ENCODE results near the gene CYBC1. TPM values are rescaled to one million over a fixed set of nuclear protein-coding genes. Genes with fewer than 3 reads are reported as not detected.

Gene CYBC1
- total RNA-seq, 2 experiments from 2014 or later = 60.2 to 62.4 TPM

DNA sequence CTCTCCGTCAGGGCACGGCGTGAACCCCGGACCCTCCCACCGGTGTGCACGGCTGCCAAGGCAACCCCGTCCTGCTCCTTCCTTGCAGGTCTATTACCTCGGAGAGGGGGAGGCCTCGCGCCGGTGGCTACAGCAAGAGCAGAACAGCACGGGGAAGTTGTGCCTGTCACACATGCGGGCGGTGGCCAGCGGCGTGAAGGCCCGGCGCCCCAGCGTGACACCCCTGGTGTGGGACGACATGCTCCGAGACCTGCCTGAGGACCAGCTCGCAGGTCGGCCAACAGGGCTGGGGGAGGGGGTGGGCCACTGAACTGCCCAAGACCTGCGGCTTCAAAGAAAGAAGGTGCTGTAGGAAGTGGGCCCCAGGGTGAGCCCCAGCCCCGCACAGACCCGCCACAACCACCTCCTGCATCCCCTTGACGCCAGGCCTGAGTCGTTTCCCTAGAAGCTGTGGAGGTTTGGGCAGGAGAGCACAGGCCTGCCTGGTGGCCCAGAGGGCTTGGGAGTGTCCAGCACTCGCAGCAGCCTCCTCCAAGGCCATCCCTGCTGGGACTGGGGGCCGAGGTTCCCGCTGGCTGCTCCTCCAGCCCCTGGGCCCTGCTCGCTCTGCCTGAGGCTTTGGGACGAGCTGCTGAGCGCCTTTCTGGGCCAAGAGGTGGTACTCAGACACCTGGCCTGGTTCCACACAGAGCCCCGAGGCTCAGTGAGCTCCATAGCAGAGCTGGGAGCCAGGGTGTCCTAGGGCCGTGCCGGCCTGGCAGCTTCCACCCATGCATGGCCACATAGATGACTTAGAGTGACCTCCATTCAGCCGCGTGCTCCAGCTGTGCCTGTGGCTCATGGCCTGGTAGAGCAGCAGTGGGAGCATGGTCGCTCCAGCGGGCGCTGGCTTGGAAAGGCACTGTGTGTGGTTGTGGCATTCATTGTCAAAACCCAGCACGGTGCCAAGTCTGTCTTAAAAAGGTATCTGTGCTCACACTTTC is 14.7 kb downstream of the CYBC1 start:
- no peak overlapping the region for H3K27ac Mint-ChIP-seq
- Histone ChIP-seq H3K27me3 (ENCODE audit: control insufficient read depth in 1 of 2, insufficient read depth in 2 of 2, low read length in 2 of 2) (no peaks in the 10 kb centered on the region), H3K4me3 (ENCODE audit: low read length) (no peak overlapping the region), H3K9me3 (ENCODE audit: control insufficient read depth in 1 of 2, insufficient read depth in 1 of 2, low read length in 2 of 2) (no peaks in the 10 kb centered on the region), H3K36me3 (ENCODE audit: insufficient read depth, low read length) (peaks cover 14% of the 10 kb centered on the region), H3K4me1 (ENCODE audit: insufficient read depth, low read length) (peaks cover 22% of the 10 kb centered on the region), H3K27ac (ENCODE audit: low read depth in 1 of 2, low read length in 2 of 2) (peak overlapping the region in 1 of 2 donors; percentile 29)
- intact Hi-C loops (cut with DNase I, micrococcal nuclease) = no loop called here
- CTCF ChIA-PET = no interaction called here
- H3K4me3 Mint-ChIP-seq = no peak overlapping the region
- peaks cover 8% of the 10 kb centered on the region for H3K4me1 Mint-ChIP-seq (ENCODE audit: low read depth)
- H3K27me3 Mint-ChIP-seq = no peaks in the 10 kb centered on the region
- H3K9me3 Mint-ChIP-seq = no peaks in the 10 kb centered on the region
- H3K36me3 Mint-ChIP-seq (ENCODE audit: low read depth) = peaks cover 13% of the 10 kb centered on the region
- DNase-seq = peak in 1 of 14 experiments; percentile 12
- POLR2A ChIA-PET = no interaction called here
- no peak for ATAC-seq (ENCODE audit: poor library complexity)
- TF ChIP-seq, protein P1, sequence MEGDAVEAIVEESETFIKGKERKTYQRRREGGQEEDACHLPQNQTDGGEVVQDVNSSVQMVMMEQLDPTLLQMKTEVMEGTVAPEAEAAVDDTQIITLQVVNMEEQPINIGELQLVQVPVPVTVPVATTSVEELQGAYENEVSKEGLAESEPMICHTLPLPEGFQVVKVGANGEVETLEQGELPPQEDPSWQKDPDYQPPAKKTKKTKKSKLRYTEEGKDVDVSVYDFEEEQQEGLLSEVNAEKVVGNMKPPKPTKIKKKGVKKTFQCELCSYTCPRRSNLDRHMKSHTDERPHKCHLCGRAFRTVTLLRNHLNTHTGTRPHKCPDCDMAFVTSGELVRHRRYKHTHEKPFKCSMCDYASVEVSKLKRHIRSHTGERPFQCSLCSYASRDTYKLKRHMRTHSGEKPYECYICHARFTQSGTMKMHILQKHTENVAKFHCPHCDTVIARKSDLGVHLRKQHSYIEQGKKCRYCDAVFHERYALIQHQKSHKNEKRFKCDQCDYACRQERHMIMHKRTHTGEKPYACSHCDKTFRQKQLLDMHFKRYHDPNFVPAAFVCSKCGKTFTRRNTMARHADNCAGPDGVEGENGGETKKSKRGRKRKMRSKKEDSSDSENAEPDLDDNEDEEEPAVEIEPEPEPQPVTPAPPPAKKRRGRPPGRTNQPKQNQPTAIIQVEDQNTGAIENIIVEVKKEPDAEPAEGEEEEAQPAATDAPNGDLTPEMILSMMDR (IDR thresholded peaks at IDR 0.05) = no peak

DNA sequence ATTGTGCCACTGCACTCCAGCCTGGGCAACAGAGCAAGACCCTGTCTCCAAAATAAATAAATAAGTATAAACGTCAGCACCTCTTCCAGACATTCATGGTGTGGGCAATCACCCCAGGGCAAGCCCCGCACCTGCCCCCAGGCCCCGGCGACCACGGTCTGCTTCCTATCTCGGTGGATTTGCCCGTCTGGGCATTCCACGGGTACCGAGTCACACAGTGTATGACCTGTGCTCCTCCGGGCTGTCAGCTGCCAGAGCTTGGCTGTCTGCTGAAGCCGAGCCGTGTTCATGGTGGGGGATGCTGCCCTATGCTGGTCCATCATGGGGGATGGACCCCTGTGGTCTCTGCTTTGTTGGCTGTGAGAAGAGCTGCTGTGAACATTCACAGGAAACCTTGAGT is 15.4 kb downstream of the CYBC1 start:
- Histone ChIP-seq H3K9me3 (ENCODE audit: control insufficient read depth in 1 of 2, insufficient read depth in 1 of 2, low read length in 2 of 2) (no peaks in the 10 kb centered on the region), H3K4me3 (ENCODE audit: low read length) (no peak overlapping the region), H3K27ac (ENCODE audit: low read depth in 1 of 2, low read length in 2 of 2) (peak overlapping the region in 1 of 2 donors; percentile 29), H3K27me3 (ENCODE audit: control insufficient read depth in 1 of 2, insufficient read depth in 2 of 2, low read length in 2 of 2) (no peaks in the 10 kb centered on the region), H3K4me1 (ENCODE audit: insufficient read depth, low read length) (peaks cover 22% of the 10 kb centered on the region), H3K36me3 (ENCODE audit: insufficient read depth, low read length) (peaks cover 15% of the 10 kb centered on the region)
- TF ChIP-seq, protein P1 (IDR thresholded peaks at IDR 0.05) = no peak
- CTCF ChIA-PET = no interaction called here
- Mint-ChIP-seq H3K4me1 (ENCODE audit: low read depth) (peaks cover 10% of the 10 kb centered on the region), H3K4me3 (no peak overlapping the region), H3K27ac (no peak overlapping the region), H3K27me3 (no peaks in the 10 kb centered on the region), H3K36me3 (ENCODE audit: low read depth) (peaks cover 13% of the 10 kb centered on the region), H3K9me3 (no peaks in the 10 kb centered on the region)
- intact Hi-C loops (cut with DNase I, micrococcal nuclease) = no loop called here
- DNase-seq (peak in 1 of 14 experiments; percentile 19), ATAC-seq (ENCODE audit: poor library complexity) (no peak)
- POLR2A ChIA-PET = no interaction called here

DNA sequence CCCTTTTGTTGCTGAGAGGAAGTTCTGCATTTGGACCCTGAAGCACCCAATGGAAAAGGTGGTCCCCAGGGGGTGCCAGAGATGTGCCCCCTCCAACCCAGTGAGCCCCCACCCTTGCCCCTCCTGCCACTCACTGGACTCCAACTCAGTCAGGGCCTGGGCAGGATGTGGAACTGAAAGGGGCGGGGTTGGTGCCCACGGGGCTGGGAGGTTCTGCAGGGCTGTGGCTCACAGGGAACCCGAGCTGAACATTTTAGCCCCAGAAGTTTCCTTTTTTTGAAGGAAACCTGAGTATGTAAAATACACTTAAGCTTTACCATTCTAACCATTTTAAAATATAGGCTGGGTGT is 16.4 kb downstream of the CYBC1 start:
- no peak overlapping the region for H3K4me3 ChIP-seq (ENCODE audit: low read length)
- Mint-ChIP-seq H3K4me3 (no peak overlapping the region), H3K4me1 (ENCODE audit: low read depth) (peaks cover 19% of the 10 kb centered on the region), H3K9me3 (no peaks in the 10 kb centered on the region), H3K27me3 (no peaks in the 10 kb centered on the region), H3K36me3 (ENCODE audit: low read depth) (peaks cover 18% of the 10 kb centered on the region), H3K27ac (no peak overlapping the region)
- TF ChIP-seq, protein P1 (IDR thresholded peaks at IDR 0.05) = no peak
- ATAC-seq (ENCODE audit: poor library complexity) (peak; percentile 68), DNase-seq (peak in 8 of 14 experiments; percentile 8 to 64 (median 33))
- POLR2A ChIA-PET = interaction anchor here (0.8 to 1.6 kb wide), 2 partner anchors 15 kb away, joined by 3 to 4 read pairs; no protein-coding TSS in a partner anchor
- CTCF ChIA-PET = no interaction called here
- H3K27me3 ChIP-seq (ENCODE audit: control insufficient read depth in 1 of 2, insufficient read depth in 2 of 2, low read length in 2 of 2) = no peaks in the 10 kb centered on the region
- H3K36me3 ChIP-seq (ENCODE audit: insufficient read depth, low read length) = peaks cover 18% of the 10 kb centered on the region
- intact Hi-C loops (cut with DNase I, micrococcal nuclease) = no loop called here
- peaks cover 26% of the 10 kb centered on the region for H3K4me1 ChIP-seq (ENCODE audit: insufficient read depth, low read length)
- H3K27ac ChIP-seq (ENCODE audit: low read depth in 1 of 2, low read length in 2 of 2) = no peak overlapping the region
- H3K9me3 ChIP-seq (ENCODE audit: control insufficient read depth in 1 of 2, insufficient read depth in 1 of 2, low read length in 2 of 2) = no peaks in the 10 kb centered on the region

Data from CD4-positive, alpha-beta T cell (primary cell).